HG02588 (cell line): ENCODE measurements around the gene ISCU.
"Not testable (repeated sequence)": the region's sequence is repeated elsewhere in the genome, so short reads cannot be mapped to it uniquely, and the experiment has no call there.

Experiments used
- ATAC-seq: cut with Tn5 transposase; IDR thresholded peaks from one replicate; pipeline ENCODE4 v1.9.1; 2021; ENCODE audit warnings: mild to moderate bottlenecking, moderate library complexity; ENCODE audit not compliant: unreplicated experiment

The ISCU gene

GRCh38 chr12:108616941-108617858 is 54.8 kb downstream of the ISCU start:
- ATAC-seq, result peak; percentile 77

- peak; percentile 41 for ATAC-seq
Observed at GRCh38 chr12:108618079-108618952, 55.9 kb downstream of the ISCU start.

GRCh38 chr12:108618953-108619274 is 56.5 kb downstream of the ISCU start:
- not testable (repeated sequence) for ATAC-seq
